ENCODE measurements around the gene DIO2. TPM values are rescaled to one million over a fixed set of nuclear protein-coding genes. Genes with fewer than 3 reads are reported as not detected.

DIO2 gene
- total RNA-seq, 2 donors from 2014 or later: 2.3 to 8.5 TPM

DNA sequence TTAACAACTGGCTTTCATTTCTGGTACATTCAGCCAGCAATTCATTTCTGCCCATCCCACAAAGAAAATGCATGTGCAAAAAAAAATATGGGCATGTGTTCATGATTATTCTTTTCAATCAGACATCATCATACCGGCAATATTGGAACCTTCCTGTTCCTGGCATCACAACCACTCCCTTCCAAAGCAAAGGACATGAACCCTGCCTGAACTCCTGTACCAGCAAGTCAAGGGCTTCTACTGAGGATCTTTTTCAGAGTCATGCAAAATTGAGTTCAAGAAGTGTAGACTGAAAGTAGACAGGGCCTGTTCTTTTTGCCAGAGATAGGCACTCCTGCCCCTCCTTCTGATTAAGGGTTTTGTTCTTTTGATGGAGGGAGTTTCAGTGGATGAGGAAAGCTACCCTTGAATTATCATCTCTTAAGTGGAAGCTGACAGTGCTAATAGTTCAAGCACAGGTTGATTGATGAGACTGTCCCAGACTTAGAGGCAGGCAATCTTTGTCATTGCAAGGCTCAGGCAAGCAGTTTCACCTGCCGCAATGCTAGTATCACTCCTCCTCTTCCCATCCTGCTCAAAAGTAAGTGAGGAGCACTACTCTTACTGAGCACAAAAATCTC is 22.3 kb upstream of the DIO2 start:
- H3K36me3 ChIP-seq: no peaks in the 10 kb centered on the region
- H3K4me1 ChIP-seq (replicated peaks): no peaks in the 10 kb centered on the region
- intact Hi-C loops (cut with DNase I): no loop called here
- no peak for DNase-seq (ENCODE audit: low spot score)
- H3K9me3 ChIP-seq: no peaks in the 10 kb centered on the region
- H3K4me3 ChIP-seq: no peak overlapping the region
- 71% methylated on average over 2 of the region's 2 CpGs for WGBS
- TF ChIP-seq, protein P1, sequence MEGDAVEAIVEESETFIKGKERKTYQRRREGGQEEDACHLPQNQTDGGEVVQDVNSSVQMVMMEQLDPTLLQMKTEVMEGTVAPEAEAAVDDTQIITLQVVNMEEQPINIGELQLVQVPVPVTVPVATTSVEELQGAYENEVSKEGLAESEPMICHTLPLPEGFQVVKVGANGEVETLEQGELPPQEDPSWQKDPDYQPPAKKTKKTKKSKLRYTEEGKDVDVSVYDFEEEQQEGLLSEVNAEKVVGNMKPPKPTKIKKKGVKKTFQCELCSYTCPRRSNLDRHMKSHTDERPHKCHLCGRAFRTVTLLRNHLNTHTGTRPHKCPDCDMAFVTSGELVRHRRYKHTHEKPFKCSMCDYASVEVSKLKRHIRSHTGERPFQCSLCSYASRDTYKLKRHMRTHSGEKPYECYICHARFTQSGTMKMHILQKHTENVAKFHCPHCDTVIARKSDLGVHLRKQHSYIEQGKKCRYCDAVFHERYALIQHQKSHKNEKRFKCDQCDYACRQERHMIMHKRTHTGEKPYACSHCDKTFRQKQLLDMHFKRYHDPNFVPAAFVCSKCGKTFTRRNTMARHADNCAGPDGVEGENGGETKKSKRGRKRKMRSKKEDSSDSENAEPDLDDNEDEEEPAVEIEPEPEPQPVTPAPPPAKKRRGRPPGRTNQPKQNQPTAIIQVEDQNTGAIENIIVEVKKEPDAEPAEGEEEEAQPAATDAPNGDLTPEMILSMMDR (IDR thresholded peaks at IDR 0.05): no peak
- no peak for TF ChIP-seq POLR2A (IDR thresholded peaks at IDR 0.05)
- TF ChIP-seq POLR2AphosphoS5 (IDR thresholded peaks at IDR 0.05): no peak
- no peaks in the 10 kb centered on the region for H3K27me3 ChIP-seq (replicated peaks; ENCODE audit: insufficient read depth)
- no peak overlapping the region for H3K27ac ChIP-seq

DNA sequence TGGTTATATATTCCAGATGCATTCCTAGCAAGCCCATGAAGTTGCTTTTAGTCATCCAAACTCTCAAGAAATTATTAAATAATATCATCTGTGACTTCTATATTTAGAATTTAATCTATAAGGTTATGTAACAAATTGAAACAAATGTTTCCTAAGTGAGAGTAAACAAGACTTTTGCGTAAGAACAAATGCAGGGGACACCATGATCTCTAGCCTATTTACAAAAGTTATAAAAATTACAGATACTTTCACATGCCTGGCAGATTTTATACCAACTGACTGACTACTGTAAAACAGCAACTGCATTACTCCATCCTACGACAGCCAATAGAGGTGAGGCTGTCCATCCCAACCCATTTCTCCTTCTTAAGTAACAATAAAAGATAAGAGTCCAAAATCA is 20.4 kb upstream of the DIO2 start:
- TF ChIP-seq POLR2AphosphoS5 (IDR thresholded peaks at IDR 0.05) (no peak), POLR2A (IDR thresholded peaks at IDR 0.05) (no peak)
- TF ChIP-seq, protein P1 (IDR thresholded peaks at IDR 0.05): no peak
- DNase-seq (ENCODE audit: low spot score): no peak
- Histone ChIP-seq H3K27me3 (replicated peaks; ENCODE audit: insufficient read depth) (no peaks in the 10 kb centered on the region), H3K27ac (no peak overlapping the region), H3K36me3 (no peaks in the 10 kb centered on the region), H3K4me1 (replicated peaks) (no peaks in the 10 kb centered on the region), H3K9me3 (no peaks in the 10 kb centered on the region), H3K4me3 (no peak overlapping the region)
- WGBS: 60% methylated on average over 2 of the region's 2 CpGs
- intact Hi-C loops (cut with DNase I): no loop called here

DNA sequence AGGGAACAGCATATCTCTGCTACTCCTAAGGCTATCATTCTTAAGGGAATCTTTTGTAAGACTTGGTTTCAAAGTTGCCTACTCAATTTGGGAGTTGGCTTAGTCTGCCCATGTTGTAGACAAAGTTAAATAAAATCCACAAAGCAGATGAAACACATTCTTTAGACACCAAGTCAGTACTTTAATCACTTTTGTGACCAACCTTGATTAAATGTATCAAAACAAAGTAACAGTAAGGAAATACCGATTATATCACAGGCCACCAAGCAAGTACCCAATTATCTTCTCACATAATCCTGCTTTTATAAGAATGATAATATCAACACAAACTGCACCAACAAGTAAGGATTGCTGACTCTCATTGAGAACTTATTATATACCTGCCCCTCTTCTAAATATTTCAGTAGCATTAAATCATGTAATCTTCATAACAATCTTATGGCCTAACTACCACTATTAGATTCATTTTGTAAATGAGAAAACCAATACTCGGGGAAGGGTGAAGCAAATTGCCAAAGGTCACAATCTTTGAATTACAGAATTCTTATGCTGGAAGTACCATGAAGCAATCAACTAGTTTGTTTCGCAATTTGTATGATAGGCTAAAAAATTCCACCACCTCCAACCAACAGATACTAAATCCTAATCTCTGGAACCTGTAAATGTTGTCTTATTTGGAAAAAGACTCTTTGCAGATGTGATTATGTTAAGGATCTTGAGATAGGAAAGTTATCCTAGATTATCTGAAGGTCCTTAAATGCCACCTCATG is 12.6 kb upstream of the DIO2 start:
- H3K27ac ChIP-seq: no peak overlapping the region
- H3K4me1 ChIP-seq (replicated peaks): no peaks in the 10 kb centered on the region
- H3K27me3 ChIP-seq (replicated peaks; ENCODE audit: insufficient read depth): no peaks in the 10 kb centered on the region
- H3K36me3 ChIP-seq: no peaks in the 10 kb centered on the region
- DNase-seq (ENCODE audit: low spot score): no peak
- intact Hi-C loops (cut with DNase I): no loop called here
- no peak overlapping the region for H3K4me3 ChIP-seq
- TF ChIP-seq, protein P1 (IDR thresholded peaks at IDR 0.05): no peak
- TF ChIP-seq POLR2A (IDR thresholded peaks at IDR 0.05): no peak
- TF ChIP-seq POLR2AphosphoS5 (IDR thresholded peaks at IDR 0.05): no peak
- 72% methylated on average over 3 of the region's 3 CpGs for WGBS
- H3K9me3 ChIP-seq: no peaks in the 10 kb centered on the region

DNA sequence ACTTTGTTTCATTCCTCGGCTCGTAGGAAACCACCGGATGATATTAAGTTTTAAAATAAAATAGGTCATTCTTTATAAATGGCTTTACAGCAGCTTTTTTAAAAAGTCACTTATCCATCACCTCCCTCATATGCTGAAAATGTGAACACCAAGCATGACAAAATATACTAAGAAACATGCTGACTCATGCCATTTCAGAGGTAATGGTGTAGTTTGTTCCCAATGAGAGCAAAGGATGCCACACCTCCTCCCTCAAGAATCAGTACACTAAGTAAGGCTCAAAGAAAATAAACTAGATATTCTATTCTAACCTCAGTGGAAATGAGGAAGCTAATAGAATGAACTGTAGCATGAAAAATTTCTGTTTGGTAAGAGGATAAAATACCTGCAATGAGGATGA is 5.5 kb upstream of the DIO2 start:
- TF ChIP-seq POLR2A (IDR thresholded peaks at IDR 0.05) (no peak), POLR2AphosphoS5 (IDR thresholded peaks at IDR 0.05) (no peak)
- TF ChIP-seq, protein P1 (IDR thresholded peaks at IDR 0.05): no peak
- DNase-seq (ENCODE audit: low spot score): no peak
- Histone ChIP-seq H3K4me3 (no peak overlapping the region), H3K27me3 (replicated peaks; ENCODE audit: insufficient read depth) (no peaks in the 10 kb centered on the region), H3K27ac (no peak overlapping the region), H3K9me3 (no peaks in the 10 kb centered on the region), H3K36me3 (no peaks in the 10 kb centered on the region), H3K4me1 (replicated peaks) (no peaks in the 10 kb centered on the region)
- 87% methylated on average over 3 of the region's 3 CpGs for WGBS
- intact Hi-C loops (cut with DNase I): no loop called here

All from prostate gland (tissue), 2 donors.